Activated CD4-positive, CD25-positive, alpha-beta regulatory T cell treated with anti-CD3 and anti-CD28 coated beads, Interleukin-2, amount 50 U/mL, for 24 hours (primary cell): ENCODE results near the gene KDM4B.

Source experiments
- ATAC-seq, 2 donors: fragments of 150-1000 bp; cut with Tn5 transposase; one replicate each; pipeline ENCODE4 v1.10.0; 2021; ENCODE audit warnings: mild to moderate bottlenecking in 1 of 2, moderate library complexity in 1 of 2

KDM4B gene

GRCh38 chr19:5093948-5094718, 125.2 kb downstream of the KDM4B start:
- ATAC-seq = no peak

DNA sequence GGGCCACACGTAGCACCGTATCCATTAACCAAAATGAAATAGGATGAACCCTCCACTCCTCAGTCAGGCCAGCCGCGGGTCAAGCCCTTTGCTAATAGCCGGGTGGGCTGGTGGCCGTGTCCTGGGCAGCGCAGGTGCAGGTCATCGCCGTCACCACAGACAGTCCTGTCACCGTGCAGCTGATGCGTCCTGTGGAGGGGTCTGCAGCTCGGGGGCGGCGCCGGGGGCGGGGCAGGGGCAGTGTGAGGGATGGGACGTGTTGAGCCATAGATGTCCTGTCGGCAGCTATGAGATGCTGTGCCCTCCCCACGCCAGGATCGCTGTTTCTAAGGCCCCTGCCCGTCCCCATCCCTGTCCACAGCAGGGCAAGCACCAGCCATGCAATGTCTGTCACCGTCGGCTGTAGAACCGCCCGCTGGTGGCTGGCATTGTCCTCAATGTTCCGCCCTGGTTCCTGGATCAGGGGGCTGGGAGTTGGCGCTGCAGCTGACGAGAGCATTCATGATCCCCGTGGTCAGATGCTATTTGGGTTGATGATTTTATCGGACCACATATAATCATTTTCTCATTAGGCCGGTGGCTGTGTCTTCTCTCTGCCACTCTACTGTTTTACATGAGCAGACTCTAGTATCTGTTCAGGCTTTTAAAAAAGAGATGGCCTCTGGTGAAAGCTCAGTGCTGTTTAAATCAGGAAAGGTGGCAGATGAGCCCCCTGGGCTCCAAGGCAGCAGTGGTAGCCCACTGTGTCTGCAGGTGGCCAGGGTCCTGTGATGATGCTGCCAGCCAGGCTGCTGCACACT, 126.1 kb downstream of the KDM4B start:
- no peak for ATAC-seq

DNA sequence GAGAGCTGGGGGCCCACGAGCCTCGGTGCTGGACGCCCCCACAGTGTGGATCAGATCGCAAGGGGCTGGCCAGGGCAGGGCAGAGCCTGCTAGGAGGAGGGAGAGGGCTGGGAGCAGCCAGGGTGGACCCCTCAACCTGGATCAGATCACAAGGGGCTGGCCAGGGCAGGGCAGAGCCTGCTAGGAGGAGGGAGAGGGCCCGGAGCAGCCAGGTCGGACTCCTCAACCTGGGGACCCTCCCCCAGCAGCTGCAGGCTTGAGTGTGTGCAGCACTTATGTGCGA, 126.6 kb downstream of the KDM4B start:
- ATAC-seq = no peak

DNA sequence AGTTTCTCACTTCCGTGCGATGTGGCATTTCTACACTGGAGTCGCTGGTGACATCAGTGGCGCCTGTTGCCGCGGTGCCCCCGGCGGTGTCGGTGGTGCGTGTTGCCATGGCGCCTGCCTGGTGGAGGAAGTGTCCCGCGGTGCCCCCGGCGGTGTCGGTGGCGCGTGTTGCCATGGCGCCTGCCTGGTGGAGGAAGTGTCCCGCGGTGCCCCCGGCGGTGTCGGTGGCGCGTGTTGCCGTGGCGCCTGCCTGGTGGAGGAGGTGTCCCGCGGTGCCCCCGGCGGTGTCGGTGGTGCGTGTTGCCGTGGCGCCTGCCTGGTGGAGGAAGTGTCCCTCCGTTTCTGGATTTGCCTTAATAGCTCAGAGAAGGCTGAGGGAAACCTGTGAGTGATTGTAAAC, 127.6 kb downstream of the KDM4B start:
- no peak for ATAC-seq

- no peak for ATAC-seq
Observed at GRCh38 chr19:5097331-5097930, 128.5 kb downstream of the KDM4B start.

DNA sequence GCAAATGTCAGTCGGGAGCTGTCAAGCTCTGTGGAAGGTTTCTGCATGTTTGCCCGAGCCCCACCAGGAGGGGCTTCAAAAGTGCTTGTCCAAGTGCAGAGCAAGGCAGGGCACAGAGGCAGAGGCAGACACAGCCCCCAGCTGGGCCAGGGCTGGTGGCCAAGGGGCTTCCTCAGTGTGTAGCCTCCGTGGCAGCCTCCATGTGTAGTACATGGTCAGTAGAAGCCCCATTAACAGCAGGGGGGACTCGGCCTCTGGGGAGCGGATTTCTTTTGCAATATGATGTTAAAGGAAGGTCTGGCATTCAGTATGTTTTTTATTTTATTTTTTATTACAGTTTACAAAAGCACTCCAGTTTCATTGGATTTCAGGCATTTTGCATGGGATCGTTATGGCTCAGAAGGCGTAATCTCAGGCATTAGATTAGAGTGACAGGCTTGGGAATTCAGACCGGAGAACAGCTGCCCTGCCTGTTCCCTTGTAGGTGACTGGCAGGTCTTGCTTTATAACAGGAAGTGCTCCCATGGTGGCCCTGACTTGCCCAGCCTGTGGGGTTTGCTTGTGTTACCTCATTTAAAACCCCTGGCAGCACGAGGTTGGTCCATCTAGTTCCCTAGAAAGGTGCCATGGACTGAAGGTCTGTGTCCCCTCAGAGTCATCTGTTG, 129.2 kb downstream of the KDM4B start:
- no peak for ATAC-seq

DNA sequence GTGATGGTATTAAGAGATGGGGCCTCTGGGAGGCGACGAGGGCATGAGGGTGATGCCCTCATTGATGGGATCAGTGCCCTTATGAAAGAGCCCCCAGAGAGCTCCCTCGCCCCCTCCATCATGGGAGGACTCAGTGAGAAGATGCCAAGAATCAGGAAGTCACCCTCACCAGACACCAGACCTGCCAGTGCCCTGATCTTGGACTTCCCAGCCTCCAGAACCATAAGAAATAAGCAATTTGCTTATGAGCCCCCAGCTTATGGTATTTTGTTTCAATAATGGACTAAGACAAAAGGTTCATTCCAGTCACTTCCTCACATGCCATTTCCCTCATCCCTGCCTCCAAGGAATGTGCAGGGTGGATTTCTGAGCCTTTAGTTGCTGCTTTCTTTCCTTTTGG, 129.7 kb downstream of the KDM4B start:
- ATAC-seq = no peak

DNA sequence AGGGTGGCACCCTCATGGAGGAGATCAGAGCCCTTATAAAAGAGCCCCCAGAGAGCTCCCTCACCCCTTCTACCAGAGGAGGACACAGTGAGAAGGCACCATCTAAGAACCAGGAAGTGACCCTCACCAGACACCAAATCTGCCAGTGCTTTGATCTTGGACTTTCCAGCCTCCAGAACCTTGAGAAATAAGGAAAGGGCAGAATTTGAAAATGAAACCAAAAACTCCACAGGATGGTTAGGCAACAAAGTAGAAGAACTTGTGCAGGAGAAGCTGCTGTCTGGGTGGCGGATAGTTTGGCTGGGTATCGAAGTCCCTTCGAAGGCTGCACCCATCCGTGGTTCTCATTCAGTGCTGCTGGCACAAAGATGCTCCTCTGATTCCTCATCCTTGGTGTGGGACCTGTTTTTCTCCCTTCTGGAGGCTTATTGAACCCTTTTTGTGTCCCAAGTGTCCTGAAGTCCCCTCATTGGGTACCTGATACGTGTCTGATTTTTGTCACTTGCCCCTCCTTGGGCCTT, 130.8 kb downstream of the KDM4B start:
- ATAC-seq = no peak

GRCh38 chr19:5101871-5102270, 133.0 kb downstream of the KDM4B start:
- ATAC-seq = no peak

DNA sequence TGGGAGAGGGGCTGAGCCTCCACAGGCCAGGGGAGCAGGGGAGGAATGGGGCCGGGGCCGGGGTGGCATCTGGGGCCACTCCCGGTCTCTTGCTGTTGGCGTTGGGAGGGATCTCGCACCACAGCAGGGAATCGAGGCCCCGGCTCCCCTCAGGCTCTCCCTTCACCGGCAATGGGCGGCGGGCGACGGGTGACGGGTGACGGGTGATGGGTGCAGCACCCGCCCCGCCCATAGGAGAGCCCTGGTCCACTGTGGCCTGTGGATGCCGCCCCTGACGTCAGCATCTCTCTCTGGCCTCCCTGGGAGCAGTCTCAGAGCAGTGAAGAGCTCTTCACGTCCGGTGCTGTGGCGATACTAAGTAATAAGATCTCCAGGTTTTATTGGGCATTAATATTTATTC, 133.6 kb downstream of the KDM4B start:
- ATAC-seq = no peak

- no peak for ATAC-seq
Observed at GRCh38 chr19:5103061-5103701, 134.3 kb downstream of the KDM4B start.

DNA sequence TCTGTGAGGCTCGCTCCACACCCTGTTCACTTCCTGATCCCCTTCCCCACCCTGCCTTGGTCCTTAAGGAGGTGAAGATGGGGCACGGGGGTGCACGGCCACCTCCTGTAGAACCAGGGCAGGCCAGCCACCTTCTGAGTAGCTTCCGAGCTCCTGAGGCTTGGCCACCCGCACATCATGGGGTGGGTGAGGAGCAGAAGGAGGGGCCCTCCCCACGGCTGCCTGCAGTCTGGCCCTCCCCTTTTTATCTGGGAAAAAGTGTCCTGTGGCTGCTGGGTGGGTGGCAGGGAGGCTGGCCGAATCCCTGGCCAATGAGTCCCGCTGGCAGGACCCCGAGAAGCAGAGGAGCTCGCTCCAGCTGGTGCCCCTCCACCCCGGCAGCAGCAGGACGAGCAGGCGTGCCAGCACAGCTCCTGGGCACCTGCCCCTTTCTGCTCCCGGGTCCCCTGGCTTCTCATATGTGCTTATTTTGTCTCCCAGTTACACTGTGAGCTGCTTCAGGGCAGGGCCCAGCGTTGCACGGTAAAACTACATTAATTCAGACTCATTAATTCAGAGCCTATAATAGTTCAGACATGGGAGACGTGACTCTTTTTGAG, 135.0 kb downstream of the KDM4B start:
- no peak for ATAC-seq

- no peak for ATAC-seq
Observed at GRCh38 chr19:5104871-5105351, 136.0 kb downstream of the KDM4B start.

DNA sequence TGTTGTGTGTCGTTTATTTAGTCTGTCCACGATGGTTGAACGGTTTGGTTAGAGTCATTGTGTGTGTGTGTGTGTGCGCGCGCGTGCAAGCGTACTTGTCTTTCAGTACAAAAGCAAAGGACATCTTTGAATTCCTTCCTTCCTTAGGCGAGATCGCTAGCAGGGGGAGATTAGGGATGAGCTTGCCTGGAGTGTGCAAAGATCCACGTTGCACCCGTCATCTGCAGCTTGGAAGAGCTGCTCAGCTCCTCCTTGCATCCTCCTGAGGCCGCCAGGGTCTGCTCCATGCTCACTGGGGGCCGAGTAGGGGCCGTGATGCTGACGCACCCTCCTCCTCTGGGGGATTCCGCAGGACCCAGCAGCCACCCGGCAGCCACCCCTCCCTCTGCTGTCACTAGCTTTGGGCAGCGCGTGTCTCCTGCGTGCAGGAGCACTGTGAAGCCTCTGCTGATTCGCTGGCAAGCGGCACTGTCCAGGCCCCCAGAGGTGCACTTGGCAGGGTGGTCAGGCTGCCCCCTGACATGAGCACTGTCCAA, 137.3 kb downstream of the KDM4B start:
- no peak for ATAC-seq

- no peak for ATAC-seq
Observed at GRCh38 chr19:5106971-5107370, 138.1 kb downstream of the KDM4B start.

DNA sequence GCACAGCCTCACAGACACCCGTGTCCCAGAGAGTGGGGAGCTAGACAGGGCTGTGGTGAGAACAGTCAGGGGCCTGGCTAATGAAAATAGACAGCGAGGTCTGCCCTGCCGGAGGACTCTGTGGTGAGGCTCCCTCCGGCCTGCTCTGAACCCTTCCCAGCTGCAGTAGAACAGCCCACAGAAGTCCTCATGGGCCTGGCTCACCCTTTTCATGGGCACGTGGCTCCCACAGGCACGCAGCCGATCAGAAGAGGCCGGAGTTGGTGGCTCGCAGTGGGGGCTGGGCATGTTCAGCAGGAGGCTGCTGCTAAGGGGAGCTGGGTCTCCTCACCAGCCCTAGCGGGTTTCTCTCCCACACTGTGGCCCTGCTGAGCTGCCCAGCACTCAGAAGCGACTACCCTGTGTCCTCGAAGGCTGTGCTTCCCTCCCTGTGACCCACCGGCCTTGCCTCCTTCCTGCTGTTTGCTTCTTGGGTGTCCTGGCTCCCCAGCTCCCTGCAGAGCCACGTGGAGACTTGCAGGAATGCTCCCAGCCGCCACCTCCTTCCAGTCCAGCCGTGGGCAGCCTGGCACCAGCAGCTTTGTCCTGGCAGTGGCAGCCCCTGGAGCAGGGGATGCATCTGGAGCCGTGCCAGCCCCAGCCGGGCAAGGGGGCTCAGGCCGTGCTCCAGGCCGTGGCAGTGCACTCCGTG, 138.7 kb downstream of the KDM4B start:
- ATAC-seq = no peak

DNA sequence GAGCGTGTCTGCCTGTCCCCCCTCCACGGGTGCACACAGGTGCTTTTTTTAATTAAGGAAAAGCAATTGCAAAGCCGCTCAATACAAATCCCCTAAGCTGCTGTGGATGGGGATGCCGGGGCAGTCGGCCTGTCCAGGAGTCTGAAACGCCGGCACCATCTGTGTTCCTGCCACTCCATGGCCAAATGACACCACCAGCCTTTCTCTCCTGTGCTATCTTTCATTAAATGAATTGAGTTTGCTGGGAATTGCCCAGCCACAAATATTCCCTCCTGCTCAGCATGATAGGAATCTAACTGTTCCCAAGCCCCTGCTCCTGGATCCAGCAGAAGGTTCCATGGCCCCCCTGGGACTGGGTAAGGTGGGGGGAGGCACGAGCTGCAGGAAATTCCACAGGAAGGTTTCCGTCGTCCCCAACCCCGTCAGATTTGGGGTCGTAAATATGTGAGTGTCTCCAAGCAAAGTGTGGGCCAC, 139.2 kb downstream of the KDM4B start:
- ATAC-seq = no peak

- no peak for ATAC-seq
Observed at GRCh38 chr19:5108866-5109265, 140.0 kb downstream of the KDM4B start.

DNA sequence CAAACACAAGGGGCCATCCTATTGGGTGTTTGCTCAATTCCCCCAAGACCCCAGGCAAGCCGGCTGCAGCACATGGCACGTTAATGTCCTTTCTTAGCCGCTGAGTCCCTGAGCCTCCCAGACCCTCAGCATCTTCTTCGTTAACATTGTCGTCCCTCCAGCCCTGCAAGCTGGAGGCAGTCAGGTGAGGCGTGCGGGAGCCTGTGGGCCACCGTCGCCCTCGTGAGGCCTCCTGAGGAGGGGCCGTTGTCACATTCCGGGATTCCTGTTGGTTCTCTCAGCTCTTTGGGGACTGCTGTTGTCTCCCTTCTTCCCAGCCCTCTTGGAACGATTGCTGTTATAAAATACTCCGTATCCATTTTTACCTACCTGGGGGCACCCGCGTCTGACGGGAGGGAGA, 140.6 kb downstream of the KDM4B start:
- ATAC-seq = no peak

DNA sequence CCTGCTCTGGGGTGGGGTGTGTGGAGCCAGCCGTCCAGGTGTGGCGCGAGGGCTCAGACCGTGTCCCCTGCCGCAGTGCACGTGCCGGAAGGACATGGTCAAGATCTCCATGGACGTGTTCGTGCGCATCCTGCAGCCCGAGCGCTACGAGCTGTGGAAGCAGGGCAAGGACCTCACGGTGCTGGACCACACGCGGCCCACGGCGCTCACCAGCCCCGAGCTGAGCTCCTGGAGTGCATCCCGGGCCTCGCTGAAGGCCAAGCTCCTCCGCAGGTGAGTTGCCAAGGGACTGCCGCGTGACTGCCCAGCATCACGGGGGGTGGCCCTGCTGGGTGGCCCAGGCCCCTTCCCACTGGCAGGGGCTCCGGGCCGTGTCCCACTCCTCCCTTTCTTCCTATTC, 141.6 kb downstream of the KDM4B start:
- ATAC-seq = no peak

GRCh38 chr19:5111051-5111450, 142.1 kb downstream of the KDM4B start:
- ATAC-seq = no peak
